Measurements from ENCODE around the gene QKI. TPM values are rescaled to one million over a fixed set of nuclear protein-coding genes. Genes with fewer than 3 reads are reported as not detected.

QKI gene
- total RNA-seq, 1 donor from 2014 or later, result 267 TPM

- H3K27me3 Mint-ChIP-seq (ENCODE audit: low read depth), result no peaks in the 10 kb centered on the region
- H3K9me3 Mint-ChIP-seq, result peaks cover 2% of the 10 kb centered on the region
- no peak overlapping the region for H3K27ac Mint-ChIP-seq (ENCODE audit: unreplicated experiment)
- no peak for TF ChIP-seq CTCF (conservative IDR thresholded peaks at IDR 0.05)
- no peak for DNase-seq (ENCODE audit: low read depth, low spot score)
- H3K36me3 Mint-ChIP-seq (ENCODE audit: low read depth), result no peaks in the 10 kb centered on the region
- H3K4me3 Mint-ChIP-seq, result no peak overlapping the region
- H3K4me1 Mint-ChIP-seq, result peaks cover 3% of the 10 kb centered on the region
Measured at GRCh38 chr6:163627274-163628062, 212.9 kb downstream of the QKI start.
